Esophagus muscularis mucosa (tissue), 4 donors: ENCODE measurements around the gene NT5M. TPM values are rescaled to one million over a fixed set of nuclear protein-coding genes. Genes with fewer than 3 reads are reported as not detected.

Source experiments
- DNase-seq: peaks from one replicate; pipeline ENCODE4 v3.0.0-alpha.2; 2017; ENCODE audit errors: extremely low spot score
- H3K27ac ChIP-seq, 4 donors: fragments of 200-600 bp; sonication (generic); replicated peaks in 1 of 4; 1 replicate in 3 of 4; 2 replicates in 1 of 4; pipeline ENCODE4 v1.5.1; 2016 to 2019; ENCODE audit warnings: mild to moderate bottlenecking in 1 of 4
- H3K27me3 ChIP-seq, 4 donors: fragments of 200-600 bp; sonication (generic); one replicate each; pipeline versions ENCODE4 v1.5.1 to v1.6.0; 2016 to 2019
- H3K36me3 ChIP-seq, 4 donors: fragments of 200-600 bp; sonication (generic); one replicate each; pipeline ENCODE4 v1.5.1; 2016 to 2019
- H3K4me1 ChIP-seq, 4 donors: fragments of 200-600 bp; sonication (generic); one replicate each; pipeline ENCODE4 v1.5.1; 2016 to 2019
- H3K4me3 ChIP-seq, 4 donors: fragments of 200-600 bp; sonication (generic); 1 replicate in 2 of 4; 2 replicates in 2 of 4; pipeline ENCODE4 v1.5.1; 2016 to 2019; ENCODE audit warnings: mild to moderate bottlenecking in 4 of 4, moderate library complexity in 1 of 4
- H3K9me3 ChIP-seq, 4 donors: fragments of 200-600 bp; sonication (generic); 1 replicate in 3 of 4; 2 replicates in 1 of 4; pipeline ENCODE4 v1.5.1; 2016 to 2019
- CTCF ChIP-seq, 3 experiments: fragments of 200-600 bp in 2 of 3; fragments of 450-650 bp in 1 of 3; sonication (generic) in 2 of 3; IDR thresholded peaks; one replicate each; pipeline ENCODE4 v1.5.1; 2017 to 2019; ENCODE audit warnings: antibody characterized with exemption in 3 of 3, mild to moderate bottlenecking in 2 of 3, moderate library complexity in 1 of 3
- EP300 ChIP-seq: sonication (generic); formaldehyde crosslinking; IDR thresholded peaks from one replicate; pipeline ENCODE4 v1.6.1; 2017; ENCODE audit warnings: antibody characterized with exemption
- POLR2A ChIP-seq: fragments of 450-650 bp; IDR thresholded peaks from one replicate; pipeline ENCODE4 v1.6.1; 2017; ENCODE audit warnings: antibody characterized with exemption, moderate library complexity, mild to moderate bottlenecking, low read depth
- POLR2AphosphoS5 ChIP-seq, 2 donors: sonication (generic); formaldehyde crosslinking; IDR thresholded peaks; one replicate each; pipeline ENCODE4 v1.6.1; 2017; ENCODE audit warnings: antibody characterized with exemption in 2 of 2
- WGBS: methylation state at CpG from one replicate; pipeline ENCODE4 v1.1.5; 2018; 5-methylcytosine and 5-hydroxymethylcytosine counted together
- intact Hi-C: fragments of 100-400 bp; cut with DNase I; formaldehyde crosslinking; loops from one replicate; pipeline ENCODE4 v1.15.1; 2023
- total RNA-seq, 4 donors: library from RNA; depleted of rRNA; stranded (reverse); fragments of >200 nt; gene quantifications; one replicate each; pipeline versions ENCODE4 v1.1.0 to v1.2.1, GENCODE V29; 2016

Gene NT5M
- total RNA-seq, 4 donors from 2014 or later = 4.3 to 11.5 (median 7.0) TPM

DNA sequence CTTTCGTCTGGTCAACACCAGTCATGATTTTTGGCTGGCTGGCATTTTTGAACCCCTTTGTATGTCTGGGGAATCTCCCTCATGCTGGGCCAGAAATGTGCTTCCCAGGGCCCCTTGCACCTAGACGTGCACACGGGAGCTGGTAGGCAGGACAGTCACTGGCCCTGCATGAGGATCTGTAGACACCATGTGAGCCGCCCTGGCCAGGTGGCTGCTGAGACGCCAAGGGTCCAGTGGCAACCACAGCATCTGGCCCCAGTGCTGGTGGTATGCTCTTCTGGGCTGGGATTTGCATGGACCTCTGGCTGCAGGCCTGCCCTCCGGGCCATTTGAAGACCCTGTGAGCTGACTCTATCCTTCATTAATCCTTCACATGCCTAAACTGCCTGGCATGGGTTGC, 67.5 kb downstream of the NT5M start:
- Histone ChIP-seq H3K36me3 (no peaks in the 10 kb centered on the region), H3K27me3 (peaks cover 0 to 23% (median 0%) of the 10 kb centered on the region in 4 donors), H3K4me3 (no peak overlapping the region), H3K27ac (no peak overlapping the region), H3K9me3 (peaks cover 0 to 4% (median 0%) of the 10 kb centered on the region in 4 donors), H3K4me1 (no peaks in the 10 kb centered on the region)
- intact Hi-C loops = no loop called here
- WGBS = 100% methylated on average over 2 of the region's 6 CpGs
- DNase-seq = no peak
- TF ChIP-seq CTCF (IDR thresholded peaks at IDR 0.05) (no peak), POLR2AphosphoS5 (IDR thresholded peaks at IDR 0.05) (no peak), POLR2A (no peak), EP300 (no peak)

- Histone ChIP-seq H3K27me3 (peaks cover 0 to under 1% (median 0%) of the 10 kb centered on the region in 4 donors), H3K4me3 (no peak overlapping the region), H3K36me3 (no peaks in the 10 kb centered on the region), H3K27ac (no peak overlapping the region), H3K9me3 (no peaks in the 10 kb centered on the region), H3K4me1 (peaks cover 0 to 5% (median 2%) of the 10 kb centered on the region in 4 donors)
- intact Hi-C loops = no loop called here
- no peak for TF ChIP-seq EP300
- TF ChIP-seq POLR2AphosphoS5 (IDR thresholded peaks at IDR 0.05) = no peak
- no peak for TF ChIP-seq POLR2A
- no peak for TF ChIP-seq CTCF (IDR thresholded peaks at IDR 0.05)
- WGBS = 88% methylated on average over 11 of the region's 11 CpGs
- DNase-seq = no peak
Observed at GRCh38 chr17:17372856-17373520, 69.8 kb downstream of the NT5M start.

- Histone ChIP-seq H3K9me3 (no peaks in the 10 kb centered on the region), H3K4me3 (no peak overlapping the region), H3K4me1 (peaks cover 0 to 5% (median 2%) of the 10 kb centered on the region in 4 donors), H3K36me3 (no peaks in the 10 kb centered on the region), H3K27ac (no peak overlapping the region), H3K27me3 (peaks cover 0 to 12% (median 0%) of the 10 kb centered on the region in 4 donors)
- DNase-seq = no peak
- TF ChIP-seq EP300 (no peak), CTCF (IDR thresholded peaks at IDR 0.05) (no peak), POLR2AphosphoS5 (IDR thresholded peaks at IDR 0.05) (no peak), POLR2A (no peak)
- 87% methylated on average over 6 of the region's 6 CpGs for WGBS
- intact Hi-C loops = no loop called here
Observed at GRCh38 chr17:17375841-17376240, 72.7 kb downstream of the NT5M start.

- Histone ChIP-seq H3K4me1 (peaks cover 0 to 5% (median 2%) of the 10 kb centered on the region in 4 donors), H3K27ac (no peak overlapping the region), H3K4me3 (no peak overlapping the region), H3K27me3 (peaks cover 0 to 16% (median 0%) of the 10 kb centered on the region in 4 donors), H3K9me3 (no peaks in the 10 kb centered on the region), H3K36me3 (no peaks in the 10 kb centered on the region)
- WGBS = 45% methylated on average over 5 of the region's 5 CpGs
- intact Hi-C loops = no loop called here
- DNase-seq = no peak
- no peak for TF ChIP-seq EP300
- no peak for TF ChIP-seq CTCF (IDR thresholded peaks at IDR 0.05)
- no peak for TF ChIP-seq POLR2AphosphoS5 (IDR thresholded peaks at IDR 0.05)
- TF ChIP-seq POLR2A = no peak
Observed at GRCh38 chr17:17376362-17376761, 73.2 kb downstream of the NT5M start.
